Measurements from ENCODE around the gene GNE.

GRCh38 chr9:36177571-36177970, 80.7 kb downstream of the GNE start:
- TF ChIP-seq EP300 (IDR thresholded peaks at IDR 0.05; ENCODE audit: borderline replicate concordance): no peak
- no peak for TF ChIP-seq TCF12 (IDR thresholded peaks at IDR 0.05; ENCODE audit: low read depth)
